B cell (primary cell): ENCODE data around the gene IL1R2. TPM values are rescaled to one million over a fixed set of nuclear protein-coding genes. Genes with fewer than 3 reads are reported as not detected.

ENCODE experiments used
- ATAC-seq: fragments of 200-7000 bp; cut with Tn5 transposase; one replicate; pipeline ENCODE4 v1.10.0; 2021; ENCODE audit warnings: low read depth, mild to moderate bottlenecking, moderate number of reproducible peaks, moderate library complexity
- CTCF ChIA-PET: fragments of 350-600 bp; sonication (Branson Sonifier 250); formaldehyde crosslinking; loops from one replicate; lab custom pipeline; 2021; ENCODE audit warnings: antibody characterized with exemption, inconsistent platforms; lab: Charles Lee
- POLR2A ChIA-PET: fragments of 350-600 bp; sonication (Branson Sonifier 250); formaldehyde crosslinking; loops from one replicate; lab custom pipeline; 2021; ENCODE audit warnings: antibody characterized with exemption; lab: Charles Lee
- DNase-seq: peaks from one replicate; pipeline ENCODE4 v3.0.0; 2013
- H2AFZ ChIP-seq: 2 replicates; pipeline ENCODE4 v1.6.1; 2012; ENCODE audit warnings: mild to moderate bottlenecking, low read depth, low read length; ENCODE audit not compliant: insufficient read depth, poor library complexity, severe bottlenecking
- H3K27ac ChIP-seq, 2 donors: 1 replicate in 1 of 2; 2 replicates in 1 of 2; pipeline ENCODE4 v1.5.1; 2012 to 2013; ENCODE audit warnings: low read length in 2 of 2, mild to moderate bottlenecking in 2 of 2, moderate library complexity in 1 of 2
- H3K27me3 ChIP-seq, 4 experiments: fragments of 200-600 bp in 1 of 4; sonication (generic) in 1 of 4; replicated peaks in 1 of 4; 1 replicate in 2 of 4; 2 replicates in 2 of 4; pipeline versions ENCODE4 v1.6.1 to v1.7.0; 2013 to 2016; ENCODE audit warnings: low read length in 3 of 4, mild to moderate bottlenecking in 2 of 4, mixed read lengths in 1 of 4, moderate library complexity in 1 of 4; ENCODE audit not compliant: insufficient read depth in 4 of 4, control insufficient read depth in 3 of 4; ENCODE audit errors: control extremely low read depth in 1 of 4
- H3K36me3 ChIP-seq, 2 experiments: replicated peaks in 1 of 2; 1 replicate in 1 of 2; 2 replicates in 1 of 2; pipeline versions ENCODE4 v1.6.1 to v1.7.1; 2013; ENCODE audit warnings: low read length in 1 of 2; ENCODE audit not compliant: insufficient read depth in 2 of 2, control insufficient read depth in 1 of 2; ENCODE audit errors: control extremely low read depth in 1 of 2, extremely low read depth in 1 of 2
- H3K4me1 ChIP-seq, 2 donors: fragments of 200-600 bp in 1 of 2; sonication (generic) in 1 of 2; 1 replicate in 1 of 2; 2 replicates in 1 of 2; pipeline versions ENCODE4 v1.5.1 to v1.6.1; 2013 to 2017; ENCODE audit warnings: low read length in 2 of 2; ENCODE audit not compliant: control insufficient read depth in 2 of 2, insufficient read depth in 2 of 2
- H3K4me2 ChIP-seq: replicated peaks from 2 replicates; pipeline ENCODE3; 2012; ENCODE audit warnings: mild to moderate bottlenecking, low read depth, low read length; ENCODE audit not compliant: poor library complexity, severe bottlenecking
- H3K4me3 ChIP-seq, 5 experiments: fragments of 200-600 bp in 1 of 5; sonication (generic) in 1 of 5; 1 replicate in 3 of 5; 2 replicates in 2 of 5; pipeline versions ENCODE4 v1.5.1 to v1.7.0; 2011 to 2016; ENCODE audit warnings: low read length in 4 of 5, mild to moderate bottlenecking in 4 of 5, low read depth in 2 of 5, control low read depth in 1 of 5, moderate library complexity in 1 of 5; ENCODE audit not compliant: insufficient read depth in 1 of 5; ENCODE audit errors: control extremely low read depth in 1 of 5, extremely low read depth in 1 of 5
- H3K79me2 ChIP-seq: fragments of 200-600 bp; sonication (generic); one replicate; pipeline ENCODE4 v1.6.0; 2016; ENCODE audit warnings: low read length; ENCODE audit not compliant: control insufficient read depth, insufficient read depth
- H3K9ac ChIP-seq: fragments of 200-600 bp; sonication (generic); 2 replicates; pipeline ENCODE4 v1.6.1; 2017; ENCODE audit warnings: mild to moderate bottlenecking, low read length, moderate library complexity
- H3K9me3 ChIP-seq, 3 donors: one replicate each; pipeline versions ENCODE4 v1.6.1 to v1.7.1; 2013; ENCODE audit warnings: low read length in 2 of 3; ENCODE audit not compliant: control insufficient read depth in 2 of 3, insufficient read depth in 1 of 3; ENCODE audit errors: control extremely low read depth in 1 of 3
- H4K20me1 ChIP-seq: 2 replicates; pipeline ENCODE4 v1.6.0; 2012; ENCODE audit warnings: mild to moderate bottlenecking, low read length; ENCODE audit not compliant: insufficient read depth, control insufficient read depth, poor library complexity, severe bottlenecking
- H3K27ac Mint-ChIP-seq: one replicate; pipeline ENCODE4 v1.8.0; 2021; ENCODE audit warnings: mixed read lengths
- H3K27me3 Mint-ChIP-seq: one replicate; pipeline ENCODE4 v1.8.0; 2021; ENCODE audit warnings: mixed read lengths
- H3K4me1 Mint-ChIP-seq: one replicate; pipeline ENCODE4 v1.8.0; 2021; ENCODE audit warnings: mixed read lengths
- H3K4me3 Mint-ChIP-seq: one replicate; pipeline ENCODE4 v1.8.0; 2021; ENCODE audit warnings: mixed read lengths
- H3K9me3 Mint-ChIP-seq: one replicate; pipeline ENCODE4 v1.8.0; 2022; ENCODE audit warnings: mixed read lengths; ENCODE audit not compliant: insufficient read depth
- CTCF ChIP-seq: fragments of 200-600 bp; IDR thresholded peaks from one replicate; pipeline ENCODE4 v1.8.0; 2022; ENCODE audit warnings: antibody characterized with exemption, mild to moderate bottlenecking
- EZH2 ChIP-seq: IDR thresholded peaks from 2 replicates; pipeline ENCODE4 v1.6.1; 2012; ENCODE audit warnings: borderline replicate concordance, low read depth, mild to moderate bottlenecking, moderate library complexity, low read length; ENCODE audit not compliant: insufficient read depth, poor library complexity, severe bottlenecking
- WGBS: methylation state at CpG from one replicate; pipeline ENCODE4 v1.1.5; 2013; ENCODE audit warnings: missing lambda C conversion rate; ENCODE audit not compliant: insufficient coverage; 5-methylcytosine and 5-hydroxymethylcytosine counted together
- intact Hi-C: fragments of 100-400 bp; cut with micrococcal nuclease; formaldehyde crosslinking; loops from one replicate; pipeline ENCODE4 v1.10.0; 2022
- polyA plus RNA-seq: library from polyadenylated mRNA; depleted of rRNA; stranded (reverse); fragments of >200 nt; gene quantifications from 2 replicates; pipeline ENCODE4 v1.2.3, GENCODE V29; 2012
- total RNA-seq, 2 donors: library from RNA; stranded (reverse); fragments of 120-200 nt in 1 of 2; gene quantifications; 1 replicate in 1 of 2; 2 replicates in 1 of 2; pipeline versions ENCODE4 v1.2.3 to v1.2.4, GENCODE V29; 2013 to 2022

IL1R2 gene
- total and polyA plus RNA-seq, 2 donors (not counting 1 experiment from before 2014, with no cell fraction given) = not detected

- intact Hi-C loops = no loop called here
- ChIA-PET CTCF (interaction anchor here (1.4 kb wide), 1 partner anchor 115 kb away, joined by 3 read pairs; no protein-coding TSS in a partner anchor), POLR2A (interaction anchor here (0.6 kb wide), 1 partner anchor 473 kb away, joined by 5 read pairs; no protein-coding TSS in a partner anchor)
- Mint-ChIP-seq H3K4me3 (no peak overlapping the region), H3K4me1 (no peaks in the 10 kb centered on the region), H3K27ac (no peak overlapping the region), H3K27me3 (peaks cover 15% of the 10 kb centered on the region), H3K9me3 (no peaks in the 10 kb centered on the region)
- WGBS = 80% methylated on average over 4 of the region's 6 CpGs
- Histone ChIP-seq H3K9ac (no peak overlapping the region), H3K36me3 (no peaks in the 10 kb centered on the region), H3K4me3 (no peak overlapping the region), H4K20me1 (no peaks in the 10 kb centered on the region), H2AFZ (no peak overlapping the region), H3K27ac (no peak overlapping the region), H3K4me2 (no peak overlapping the region), H3K27me3 (peaks cover 0 to 6% (median 2%) of the 10 kb centered on the region in 4 experiments), H3K9me3 (no peaks in the 10 kb centered on the region), H3K79me2 (no peaks in the 10 kb centered on the region), H3K4me1 (no peaks in the 10 kb centered on the region)
- no peak for ATAC-seq
- no peak for TF ChIP-seq EZH2
- TF ChIP-seq CTCF = no peak
- DNase-seq = no peak
Observed at GRCh38 chr2:101998896-101999789, 7.4 kb downstream of the IL1R2 start.

- Histone ChIP-seq H3K36me3 (no peaks in the 10 kb centered on the region), H3K4me1 (no peaks in the 10 kb centered on the region), H3K27me3 (peaks cover 0 to 6% (median 2%) of the 10 kb centered on the region in 4 experiments), H3K9me3 (no peaks in the 10 kb centered on the region), H4K20me1 (no peaks in the 10 kb centered on the region), H2AFZ (no peak overlapping the region), H3K79me2 (no peaks in the 10 kb centered on the region), H3K27ac (no peak overlapping the region), H3K4me3 (no peak overlapping the region), H3K9ac (no peak overlapping the region), H3K4me2 (no peak overlapping the region)
- no peak for TF ChIP-seq CTCF
- no peak for TF ChIP-seq EZH2
- H3K27me3 Mint-ChIP-seq = peaks cover 9% of the 10 kb centered on the region
- ChIA-PET POLR2A (no interaction called here), CTCF (interaction anchor here (1.4 to 2.4 kb wide), 3 partner anchors 20 to 241 kb away, joined by 3 to 10 read pairs (median 6); no protein-coding TSS in a partner anchor)
- H3K9me3 Mint-ChIP-seq = no peaks in the 10 kb centered on the region
- intact Hi-C loops = no loop called here
- DNase-seq (no peak), ATAC-seq (no peak)
- H3K4me3 Mint-ChIP-seq = no peak overlapping the region
- WGBS = 96% methylated on average over 6 of the region's 6 CpGs
- H3K4me1 Mint-ChIP-seq = no peaks in the 10 kb centered on the region
- no peak overlapping the region for H3K27ac Mint-ChIP-seq
Observed at GRCh38 chr2:102000012-102000411, 8.3 kb downstream of the IL1R2 start.
